OCI-LY7 (cell line): ENCODE measurements around the gene GSE1. TPM values are rescaled to one million over a fixed set of nuclear protein-coding genes. Genes with fewer than 3 reads are reported as not detected.

Experiments
- BruUV-seq: library from RNA; stranded (reverse); fragments of 400-500 nt; replicated peaks from 2 replicates; lab custom pipeline; 2021; lab: Mats Ljungman, UMichigan
- CTCF ChIA-PET: fragments of 300-600 bp; sonication (Branson Sonifier 250); formaldehyde crosslinking; loops from one replicate; lab custom pipeline; 2022; ENCODE audit warnings: antibody characterized with exemption; ENCODE audit not compliant: unreplicated experiment; lab: Charles Lee
- POLR2A ChIA-PET: fragments of 300-600 bp; sonication (Branson Sonifier 250); formaldehyde crosslinking; loops from one replicate; lab custom pipeline; 2022; ENCODE audit warnings: antibody characterized with exemption; lab: Charles Lee
- DNase-seq: peaks from one replicate; pipeline ENCODE4 v3.0.0-alpha.2; 2015; ENCODE audit warnings: low spot score
- H2AFZ ChIP-seq: fragments of 200-600 bp; sonication (generic), shearing (Covaris generic); 2 replicates; pipeline ENCODE4 v1.6.1; 2014; ENCODE audit warnings: mild to moderate bottlenecking, antibody characterized with exemption, low read length, moderate library complexity
- H3K27ac ChIP-seq: fragments of 200-600 bp; sonication (generic); 2 replicates; pipeline ENCODE4 v1.5.1; 2014; ENCODE audit warnings: mixed run types, low read depth, mild to moderate bottlenecking, moderate library complexity, low read length, inconsistent platforms; ENCODE audit not compliant: poor library complexity, severe bottlenecking
- H3K36me3 ChIP-seq: fragments of 200-600 bp; sonication (generic); 2 replicates; pipeline ENCODE4 v1.6.1; 2014; ENCODE audit warnings: mild to moderate bottlenecking, antibody characterized with exemption, low read length, moderate library complexity, mixed read lengths; ENCODE audit not compliant: insufficient read depth
- H3K4me1 ChIP-seq: fragments of 200-600 bp; sonication (generic); 2 replicates; pipeline ENCODE4 v1.5.1; 2014; ENCODE audit warnings: mild to moderate bottlenecking, low read length; ENCODE audit not compliant: insufficient read depth, poor library complexity, severe bottlenecking
- H3K4me2 ChIP-seq: fragments of 200-600 bp; sonication (generic); 2 replicates; pipeline ENCODE4 v1.6.1; 2014; ENCODE audit warnings: mild to moderate bottlenecking, low read length
- H3K4me3 ChIP-seq: fragments of 200-600 bp; sonication (generic); 2 replicates; pipeline ENCODE4 v1.5.1; 2014; ENCODE audit warnings: mild to moderate bottlenecking, low read depth, low read length; ENCODE audit not compliant: poor library complexity, severe bottlenecking
- H3K79me2 ChIP-seq: fragments of 200-600 bp; sonication (generic); 2 replicates; pipeline ENCODE4 v1.6.1; 2016; ENCODE audit warnings: low read depth, mild to moderate bottlenecking, low read length, moderate library complexity, mixed read lengths; ENCODE audit not compliant: insufficient read depth
- H3K9me2 ChIP-seq: fragments of 200-600 bp; sonication (generic); 2 replicates; pipeline ENCODE4 v1.6.1; 2016; ENCODE audit warnings: mild to moderate bottlenecking, low read length, mixed read lengths; ENCODE audit not compliant: insufficient read depth
- H3K9me3 ChIP-seq: fragments of 200-600 bp; sonication (generic); 2 replicates; pipeline ENCODE4 v1.6.1; 2014; ENCODE audit warnings: mild to moderate bottlenecking, mixed run types, low read length, mixed read lengths
- H4K20me1 ChIP-seq: fragments of 200-600 bp; sonication (generic); 2 replicates; pipeline ENCODE4 v1.6.1; 2014; ENCODE audit warnings: mild to moderate bottlenecking, antibody characterized with exemption, low read length, moderate library complexity, mixed read lengths; ENCODE audit not compliant: insufficient read depth
- EZH2phosphoT487 ChIP-seq: fragments of 200-600 bp; sonication (generic); IDR thresholded peaks from 2 replicates; pipeline ENCODE4 v1.6.1; 2018; ENCODE audit warnings: low read depth, borderline replicate concordance, mild to moderate bottlenecking, mixed run types, antibody characterized with exemption, low read length, moderate library complexity, mixed read lengths
- intact Hi-C: fragments of 100-400 bp; cut with micrococcal nuclease; formaldehyde crosslinking; loops from one replicate; pipeline ENCODE4 v1.10.0; 2022; ENCODE audit not compliant: unreplicated experiment
- total RNA-seq, 2 experiments: library from RNA; depleted of rRNA in 1 of 2; stranded (reverse); fragments of >200 nt in 1 of 2; shearing (Covaris generic) in 1 of 2; gene quantifications; 2 replicates each; pipeline ENCODE4 v1.2.3, GENCODE V29; 2014 to 2022
- TF ChIP-seq, protein P1 (sequence below): fragments of 200-600 bp; sonication (generic); conservative IDR thresholded peaks from 2 replicates; pipeline ENCODE4 v1.5.1; 2014; ENCODE audit warnings: mild to moderate bottlenecking, antibody characterized with exemption, low read length, moderate library complexity, mixed read lengths

The GSE1 gene
- total RNA-seq, 2 experiments from 2014 or later: 30.9 to 66.6 TPM

DNA sequence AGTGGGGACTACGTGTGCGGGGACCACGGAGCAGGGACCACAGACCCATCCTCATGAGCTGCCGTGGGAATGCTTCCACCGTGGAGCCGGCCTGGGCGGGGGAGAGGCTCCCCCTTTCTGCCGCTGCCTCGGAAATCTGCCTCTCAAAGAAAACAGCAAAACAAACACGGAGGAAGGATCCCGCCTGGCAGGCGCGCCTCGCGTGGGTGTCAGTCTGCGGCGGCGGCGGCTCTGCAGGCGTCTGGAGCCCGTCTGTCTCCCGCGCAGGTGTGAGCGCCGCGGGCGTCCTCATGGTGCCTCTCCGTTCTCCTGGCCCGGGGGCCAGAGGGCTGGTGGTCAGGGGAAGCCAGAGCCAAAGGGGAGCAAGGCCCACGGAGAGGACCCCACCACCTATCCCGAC, 27.5 kb downstream of the GSE1 start:
- POLR2A ChIA-PET: no interaction called here
- no peak for TF ChIP-seq EZH2phosphoT487
- TF ChIP-seq, protein P1, sequence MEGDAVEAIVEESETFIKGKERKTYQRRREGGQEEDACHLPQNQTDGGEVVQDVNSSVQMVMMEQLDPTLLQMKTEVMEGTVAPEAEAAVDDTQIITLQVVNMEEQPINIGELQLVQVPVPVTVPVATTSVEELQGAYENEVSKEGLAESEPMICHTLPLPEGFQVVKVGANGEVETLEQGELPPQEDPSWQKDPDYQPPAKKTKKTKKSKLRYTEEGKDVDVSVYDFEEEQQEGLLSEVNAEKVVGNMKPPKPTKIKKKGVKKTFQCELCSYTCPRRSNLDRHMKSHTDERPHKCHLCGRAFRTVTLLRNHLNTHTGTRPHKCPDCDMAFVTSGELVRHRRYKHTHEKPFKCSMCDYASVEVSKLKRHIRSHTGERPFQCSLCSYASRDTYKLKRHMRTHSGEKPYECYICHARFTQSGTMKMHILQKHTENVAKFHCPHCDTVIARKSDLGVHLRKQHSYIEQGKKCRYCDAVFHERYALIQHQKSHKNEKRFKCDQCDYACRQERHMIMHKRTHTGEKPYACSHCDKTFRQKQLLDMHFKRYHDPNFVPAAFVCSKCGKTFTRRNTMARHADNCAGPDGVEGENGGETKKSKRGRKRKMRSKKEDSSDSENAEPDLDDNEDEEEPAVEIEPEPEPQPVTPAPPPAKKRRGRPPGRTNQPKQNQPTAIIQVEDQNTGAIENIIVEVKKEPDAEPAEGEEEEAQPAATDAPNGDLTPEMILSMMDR: no peak
- no peak overlapping the region for H3K27ac ChIP-seq
- CTCF ChIA-PET: no interaction called here
- no TSS peak for BruUV-seq
- DNase-seq: no peak
- H2AFZ ChIP-seq: no peak overlapping the region
- H3K9me3 ChIP-seq: no peaks in the 10 kb centered on the region
- H3K9me2 ChIP-seq: no peaks in the 10 kb centered on the region
- intact Hi-C loops: no loop called here
- H3K79me2 ChIP-seq: no peaks in the 10 kb centered on the region
- H4K20me1 ChIP-seq: no peaks in the 10 kb centered on the region
- no peaks in the 10 kb centered on the region; the same call in 1 of the 2 replicates for H3K36me3 ChIP-seq
- no peak overlapping the region for H3K4me2 ChIP-seq
- no peaks in the 10 kb centered on the region for H3K4me1 ChIP-seq
- H3K4me3 ChIP-seq: no peak overlapping the region

GRCh38 chr16:85641305-85641704, 28.2 kb downstream of the GSE1 start:
- DNase-seq: no peak
- Histone ChIP-seq H3K9me2 (no peaks in the 10 kb centered on the region), H3K27ac (no peak overlapping the region), H3K4me1 (no peaks in the 10 kb centered on the region), H2AFZ (no peak overlapping the region), H4K20me1 (no peaks in the 10 kb centered on the region), H3K79me2 (no peaks in the 10 kb centered on the region), H3K36me3 (no peaks in the 10 kb centered on the region; the same call in 1 of the 2 replicates), H3K4me3 (no peak overlapping the region), H3K9me3 (no peaks in the 10 kb centered on the region), H3K4me2 (no peak overlapping the region)
- ChIA-PET CTCF (no interaction called here), POLR2A (no interaction called here)
- intact Hi-C loops: no loop called here
- BruUV-seq: no TSS peak
- TF ChIP-seq EZH2phosphoT487: no peak
- TF ChIP-seq, protein P1: no peak

DNA sequence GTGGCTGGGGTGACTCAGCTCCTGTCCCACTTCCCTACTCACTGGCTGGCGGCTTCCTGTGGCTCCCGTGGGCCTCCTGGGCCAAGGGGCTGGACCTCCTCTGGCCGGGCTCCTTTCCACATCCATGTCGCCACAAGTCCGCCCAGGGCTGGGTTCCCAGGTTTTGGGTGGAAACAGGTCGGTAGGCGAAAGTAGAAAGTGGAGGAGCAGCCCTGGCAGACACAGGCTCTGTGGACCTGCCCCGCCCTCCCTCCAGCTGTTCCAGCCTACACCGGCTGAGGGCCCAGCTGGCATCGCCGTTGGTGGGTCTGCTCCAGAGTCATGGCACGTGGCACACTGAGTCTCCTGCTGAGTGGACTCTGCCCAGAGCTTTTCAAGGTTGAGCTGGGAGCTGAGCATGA, 28.7 kb downstream of the GSE1 start:
- H3K9me3 ChIP-seq: no peaks in the 10 kb centered on the region
- ChIA-PET POLR2A (no interaction called here), CTCF (no interaction called here)
- no peaks in the 10 kb centered on the region for H3K9me2 ChIP-seq
- H3K4me1 ChIP-seq: no peaks in the 10 kb centered on the region
- no TSS peak for BruUV-seq
- no peak for DNase-seq
- no peaks in the 10 kb centered on the region; the same call in 1 of the 2 replicates for H3K36me3 ChIP-seq
- TF ChIP-seq, protein P1: no peak
- no peak for TF ChIP-seq EZH2phosphoT487
- no peak overlapping the region for H3K27ac ChIP-seq
- H2AFZ ChIP-seq: no peak overlapping the region
- no peak overlapping the region for H3K4me3 ChIP-seq
- H3K79me2 ChIP-seq: no peaks in the 10 kb centered on the region
- H3K4me2 ChIP-seq: no peak overlapping the region
- intact Hi-C loops: no loop called here
- no peaks in the 10 kb centered on the region for H4K20me1 ChIP-seq
